SK-N-MC (cell line): ENCODE results near the gene PRM3.
A peak's percentile ranks its signal among the peaks of the same experiment; 100 is the strongest.

Source experiments
- DNase-seq: peaks from one replicate; pipeline ENCODE4 v3.0.0-alpha.2; 2011; ENCODE audit warnings: low read depth, low spot score
- H3K27ac ChIP-seq: fragments of 200-600 bp; sonication (generic); 2 replicates; pipeline ENCODE4 v1.5.1; 2016; ENCODE audit warnings: mixed run types
- H3K36me3 ChIP-seq: fragments of 200-600 bp; sonication (generic); 2 replicates; pipeline ENCODE4 v1.6.1; 2017; ENCODE audit warnings: antibody characterized with exemption, low read length, mixed read lengths; ENCODE audit not compliant: insufficient read depth
- H3K4me3 ChIP-seq: fragments of 200-600 bp; sonication (generic); 2 replicates; pipeline ENCODE4 v1.5.1; 2016
- H3K9ac ChIP-seq: fragments of 200-600 bp; sonication (generic); 2 replicates; pipeline ENCODE4 v1.8.0; 2017; ENCODE audit warnings: mixed run types, mixed read lengths; ENCODE audit not compliant: insufficient read length
- H3K9me3 ChIP-seq: fragments of 200-600 bp; sonication (generic); 2 replicates; pipeline ENCODE4 v1.6.1; 2017; ENCODE audit warnings: low read depth, mild to moderate bottlenecking, antibody characterized with exemption, low read length, moderate library complexity, mixed read lengths
- EZH2 ChIP-seq: fragments of 200-600 bp; sonication (generic); IDR thresholded peaks from one replicate; pipeline ENCODE4 v1.6.1; 2017; ENCODE audit warnings: antibody characterized with exemption
- FOXP2 ChIP-seq: optimal IDR thresholded peaks from 2 replicates; pipeline ENCODE3; 2011; ENCODE audit warnings: mild to moderate bottlenecking, moderate library complexity; ENCODE audit not compliant: insufficient read depth; ENCODE audit errors: extremely low read length, control extremely low read depth
- POLR2AphosphoS5 ChIP-seq: IDR thresholded peaks from 2 replicates; pipeline ENCODE4 v1.6.1; 2012; ENCODE audit warnings: mild to moderate bottlenecking, low read depth, low read length, borderline replicate concordance

Gene PRM3

GRCh38 chr16:11256661-11257130, 16.7 kb downstream of the PRM3 start:
- Histone ChIP-seq H3K36me3 (no peaks in the 10 kb centered on the region), H3K27ac (no peak overlapping the region), H3K9me3 (no peaks in the 10 kb centered on the region), H3K9ac (peak overlapping the region; percentile 61), H3K4me3 (peak overlapping the region; percentile 80)
- TF ChIP-seq FOXP2 (no peak), EZH2 (no peak), POLR2AphosphoS5 (no peak)
- no peak for DNase-seq

GRCh38 chr16:11255737-11256660, 17.4 kb downstream of the PRM3 start, which contains the start of gene SOCS1:
TSS of gene SOCS1 (minus strand) at chr16:11256204. CDS start at chr16:11255478, 726 bp downstream.
- no peak within 1 kb of the TSS for H3K27ac ChIP-seq
- H3K36me3 ChIP-seq, result no peaks in the 10 kb centered on the region
- peak within 1 kb of the TSS; percentile 61 for H3K9ac ChIP-seq
- no peak for DNase-seq
- H3K9me3 ChIP-seq, result no peaks in the 10 kb centered on the region
- peak within 1 kb of the TSS; percentile 80 for H3K4me3 ChIP-seq
- TF ChIP-seq EZH2, result no peak
- TF ChIP-seq POLR2AphosphoS5, result no peak
- no peak for TF ChIP-seq FOXP2

GRCh38 chr16:11254913-11255736, 18.3 kb downstream of the PRM3 start:
- peak overlapping the region; percentile 80 for H3K4me3 ChIP-seq
- H3K9ac ChIP-seq, result no peak overlapping the region
- TF ChIP-seq EZH2 (peak; percentile 39), POLR2AphosphoS5 (no peak), FOXP2 (no peak)
- H3K27ac ChIP-seq, result no peak overlapping the region
- H3K36me3 ChIP-seq, result no peaks in the 10 kb centered on the region
- H3K9me3 ChIP-seq, result no peaks in the 10 kb centered on the region
- DNase-seq, result no peak

GRCh38 chr16:11253995-11254912, 19.2 kb downstream of the PRM3 start:
- Histone ChIP-seq H3K36me3 (no peaks in the 10 kb centered on the region), H3K4me3 (peak overlapping the region; percentile 80), H3K9ac (no peak overlapping the region), H3K9me3 (no peaks in the 10 kb centered on the region), H3K27ac (no peak overlapping the region)
- DNase-seq, result no peak
- TF ChIP-seq FOXP2, result no peak
- TF ChIP-seq POLR2AphosphoS5, result no peak
- no peak for TF ChIP-seq EZH2

- Histone ChIP-seq H3K4me3 (no peak overlapping the region), H3K9ac (no peak overlapping the region), H3K27ac (no peak overlapping the region), H3K9me3 (no peaks in the 10 kb centered on the region), H3K36me3 (no peaks in the 10 kb centered on the region)
- TF ChIP-seq EZH2 (no peak), FOXP2 (no peak), POLR2AphosphoS5 (no peak)
- DNase-seq, result no peak
Observed at GRCh38 chr16:11253009-11253994, 20.1 kb downstream of the PRM3 start.

GRCh38 chr16:11252482-11252931, 20.9 kb downstream of the PRM3 start:
- Histone ChIP-seq H3K9ac (no peak overlapping the region), H3K9me3 (no peaks in the 10 kb centered on the region), H3K36me3 (no peaks in the 10 kb centered on the region), H3K27ac (no peak overlapping the region), H3K4me3 (no peak overlapping the region)
- no peak for DNase-seq
- TF ChIP-seq POLR2AphosphoS5 (no peak), FOXP2 (no peak), EZH2 (no peak)
